SK-N-SH treated with all-trans-retinoic acid at 6 μM for 48 hours (cell line): ENCODE results near the gene SELENOW.

Experiments used
- ATAC-seq: fragments of 200-7000 bp; cut with Tn5 transposase; 3 replicates; pipeline ENCODE4 v1.9.1; 2020; ENCODE audit warnings: mild to moderate bottlenecking, moderate library complexity
- ARNTL ChIP-seq: fragments of 450-650 bp; formaldehyde crosslinking; IDR thresholded peaks from 2 replicates; pipeline ENCODE4 v1.5.0; 2020; ENCODE audit warnings: low read depth, mild to moderate bottlenecking, moderate library complexity, borderline replicate concordance
- BACH2 ChIP-seq: fragments of 250-450 bp; sonication (Bioruptor Pico); IDR thresholded peaks from 2 replicates; pipeline ENCODE4 v1.9.0; 2021; ENCODE audit warnings: mild to moderate bottlenecking, borderline replicate concordance
- ISL1 ChIP-seq: fragments of 250-450 bp; sonication (Bioruptor Pico); IDR thresholded peaks from 2 replicates; pipeline ENCODE4 v2.1.2; 2022; ENCODE audit warnings: mild to moderate bottlenecking, moderate library complexity
- OSR1 ChIP-seq: fragments of 250-450 bp; sonication (Bioruptor Pico); IDR thresholded peaks from 2 replicates; pipeline ENCODE4 v1.8.0; 2022; ENCODE audit warnings: moderate library complexity, mild to moderate bottlenecking, inconsistent platforms
- PPARA ChIP-seq: fragments of 250-450 bp; sonication (Bioruptor Pico); IDR thresholded peaks from 2 replicates; pipeline ENCODE4 v1.5.0; 2020; ENCODE audit warnings: mild to moderate bottlenecking, borderline replicate concordance
- RARB ChIP-seq: fragments of 250-450 bp; sonication (Bioruptor Pico); IDR thresholded peaks from 2 replicates; pipeline ENCODE4 v1.8.0; 2021; ENCODE audit warnings: mild to moderate bottlenecking, moderate library complexity
- SNAI2 ChIP-seq: fragments of 250-450 bp; sonication (Bioruptor Pico); IDR thresholded peaks from 2 replicates; pipeline ENCODE4 v1.5.0; 2020; ENCODE audit warnings: mild to moderate bottlenecking, moderate library complexity
- ZC3H10 ChIP-seq: fragments of 250-450 bp; sonication (Bioruptor Pico); IDR thresholded peaks from 2 replicates; pipeline ENCODE4 v1.5.1; 2021; ENCODE audit warnings: mild to moderate bottlenecking, moderate library complexity
- ZNF565 ChIP-seq: fragments of 450-650 bp; formaldehyde crosslinking; conservative IDR thresholded peaks from 2 replicates; pipeline ENCODE4 v1.5.0; 2020; ENCODE audit warnings: low read depth, mild to moderate bottlenecking, moderate library complexity
- ZNF70 ChIP-seq: fragments of 450-650 bp; formaldehyde crosslinking; IDR thresholded peaks from 2 replicates; pipeline ENCODE4 v1.5.0; 2020; ENCODE audit warnings: mild to moderate bottlenecking, moderate library complexity
- ZNF8 ChIP-seq: fragments of 450-650 bp; formaldehyde crosslinking; IDR thresholded peaks from 2 replicates; pipeline ENCODE4 v1.5.0; 2020; ENCODE audit warnings: mild to moderate bottlenecking, moderate library complexity
- TF ChIP-seq, protein P1 (sequence below): fragments of 250-450 bp; sonication (Bioruptor Pico); IDR thresholded peaks from 2 replicates; pipeline ENCODE4 v1.5.0; 2020; ENCODE audit warnings: mild to moderate bottlenecking, moderate library complexity
- TF ChIP-seq, protein P2 (sequence below): fragments of 250-450 bp; sonication (Bioruptor Pico); IDR thresholded peaks from 2 replicates; pipeline ENCODE4 v1.8.0; 2021; ENCODE audit warnings: low read depth, mild to moderate bottlenecking, moderate library complexity, borderline replicate concordance
- TF ChIP-seq, protein P3 (sequence below): fragments of 250-450 bp; sonication (Bioruptor Pico); IDR thresholded peaks from 2 replicates; pipeline ENCODE4 v1.5.1; 2020; ENCODE audit warnings: low read depth, mild to moderate bottlenecking, moderate library complexity

Gene SELENOW

GRCh38 chr19:47792616-47793015 lies 14.1 kb downstream of the SELENOW start:
- no peak for ATAC-seq
- TF ChIP-seq PPARA (CRISPR knock-in tag) (no peak), ISL1 (no peak), ZC3H10 (CRISPR knock-in tag) (no peak), ZNF8 (CRISPR knock-in tag) (peak; percentile 99)

GRCh38 chr19:47794526-47794925 lies 16.0 kb downstream of the SELENOW start:
- ATAC-seq = no peak

GRCh38 chr19:47796785-47797184 lies 18.3 kb downstream of the SELENOW start:
- ATAC-seq = no peak
- TF ChIP-seq SNAI2 = no peak
- TF ChIP-seq, protein P1, sequence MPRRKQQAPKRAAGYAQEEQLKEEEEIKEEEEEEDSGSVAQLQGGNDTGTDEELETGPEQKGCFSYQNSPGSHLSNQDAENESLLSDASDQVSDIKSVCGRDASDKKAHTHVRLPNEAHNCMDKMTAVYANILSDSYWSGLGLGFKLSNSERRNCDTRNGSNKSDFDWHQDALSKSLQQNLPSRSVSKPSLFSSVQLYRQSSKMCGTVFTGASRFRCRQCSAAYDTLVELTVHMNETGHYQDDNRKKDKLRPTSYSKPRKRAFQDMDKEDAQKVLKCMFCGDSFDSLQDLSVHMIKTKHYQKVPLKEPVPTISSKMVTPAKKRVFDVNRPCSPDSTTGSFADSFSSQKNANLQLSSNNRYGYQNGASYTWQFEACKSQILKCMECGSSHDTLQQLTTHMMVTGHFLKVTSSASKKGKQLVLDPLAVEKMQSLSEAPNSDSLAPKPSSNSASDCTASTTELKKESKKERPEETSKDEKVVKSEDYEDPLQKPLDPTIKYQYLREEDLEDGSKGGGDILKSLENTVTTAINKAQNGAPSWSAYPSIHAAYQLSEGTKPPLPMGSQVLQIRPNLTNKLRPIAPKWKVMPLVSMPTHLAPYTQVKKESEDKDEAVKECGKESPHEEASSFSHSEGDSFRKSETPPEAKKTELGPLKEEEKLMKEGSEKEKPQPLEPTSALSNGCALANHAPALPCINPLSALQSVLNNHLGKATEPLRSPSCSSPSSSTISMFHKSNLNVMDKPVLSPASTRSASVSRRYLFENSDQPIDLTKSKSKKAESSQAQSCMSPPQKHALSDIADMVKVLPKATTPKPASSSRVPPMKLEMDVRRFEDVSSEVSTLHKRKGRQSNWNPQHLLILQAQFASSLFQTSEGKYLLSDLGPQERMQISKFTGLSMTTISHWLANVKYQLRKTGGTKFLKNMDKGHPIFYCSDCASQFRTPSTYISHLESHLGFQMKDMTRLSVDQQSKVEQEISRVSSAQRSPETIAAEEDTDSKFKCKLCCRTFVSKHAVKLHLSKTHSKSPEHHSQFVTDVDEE (CRISPR knock-in tag) = no peak
- TF ChIP-seq PPARA (CRISPR knock-in tag) = no peak
- TF ChIP-seq BACH2 (CRISPR knock-in tag) = no peak
- TF ChIP-seq ZNF70 (CRISPR knock-in tag) = no peak
- TF ChIP-seq, all 23 proteins: peak for 0

More at GRCh38 chr19:47794526-47794925, 16.0 kb downstream of the SELENOW start:
- TF ChIP-seq, protein P1 (CRISPR knock-in tag) = no peak
- TF ChIP-seq ZNF565 (CRISPR knock-in tag) (no peak), RARB (CRISPR knock-in tag) (no peak)
- TF ChIP-seq, protein P2, sequence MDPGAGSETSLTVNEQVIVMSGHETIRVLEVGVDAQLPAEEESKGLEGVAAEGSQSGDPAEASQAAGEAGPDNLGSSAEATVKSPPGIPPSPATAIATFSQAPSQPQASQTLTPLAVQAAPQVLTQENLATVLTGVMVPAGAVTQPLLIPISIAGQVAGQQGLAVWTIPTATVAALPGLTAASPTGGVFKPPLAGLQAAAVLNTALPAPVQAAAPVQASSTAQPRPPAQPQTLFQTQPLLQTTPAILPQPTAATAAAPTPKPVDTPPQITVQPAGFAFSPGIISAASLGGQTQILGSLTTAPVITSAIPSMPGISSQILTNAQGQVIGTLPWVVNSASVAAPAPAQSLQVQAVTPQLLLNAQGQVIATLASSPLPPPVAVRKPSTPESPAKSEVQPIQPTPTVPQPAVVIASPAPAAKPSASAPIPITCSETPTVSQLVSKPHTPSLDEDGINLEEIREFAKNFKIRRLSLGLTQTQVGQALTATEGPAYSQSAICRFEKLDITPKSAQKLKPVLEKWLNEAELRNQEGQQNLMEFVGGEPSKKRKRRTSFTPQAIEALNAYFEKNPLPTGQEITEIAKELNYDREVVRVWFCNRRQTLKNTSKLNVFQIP (CRISPR knock-in tag) = no peak

GRCh38 chr19:47797996-47798903 lies 19.7 kb downstream of the SELENOW start:
- TF ChIP-seq OSR1 (CRISPR knock-in tag) (no peak), BACH2 (CRISPR knock-in tag) (no peak), ZNF565 (CRISPR knock-in tag) (no peak), ARNTL (no peak)
- TF ChIP-seq, protein P1 (CRISPR knock-in tag) = no peak
- TF ChIP-seq, protein P3, sequence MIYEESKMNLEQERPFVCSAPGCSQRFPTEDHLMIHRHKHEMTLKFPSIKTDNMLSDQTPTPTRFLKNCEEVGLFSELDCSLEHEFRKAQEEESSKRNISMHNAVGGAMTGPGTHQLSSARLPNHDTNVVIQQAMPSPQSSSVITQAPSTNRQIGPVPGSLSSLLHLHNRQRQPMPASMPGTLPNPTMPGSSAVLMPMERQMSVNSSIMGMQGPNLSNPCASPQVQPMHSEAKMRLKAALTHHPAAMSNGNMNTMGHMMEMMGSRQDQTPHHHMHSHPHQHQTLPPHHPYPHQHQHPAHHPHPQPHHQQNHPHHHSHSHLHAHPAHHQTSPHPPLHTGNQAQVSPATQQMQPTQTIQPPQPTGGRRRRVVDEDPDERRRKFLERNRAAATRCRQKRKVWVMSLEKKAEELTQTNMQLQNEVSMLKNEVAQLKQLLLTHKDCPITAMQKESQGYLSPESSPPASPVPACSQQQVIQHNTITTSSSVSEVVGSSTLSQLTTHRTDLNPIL (CRISPR knock-in tag) = no peak
- no peak; the same call in 2 of the 3 replicates for ATAC-seq
